ENCODE results near the gene GSTT4.
"Not testable (repeated sequence)": the region's sequence is repeated elsewhere in the genome, so short reads cannot be mapped to it uniquely, and the experiment has no call there.

The GSTT4 gene

DNA sequence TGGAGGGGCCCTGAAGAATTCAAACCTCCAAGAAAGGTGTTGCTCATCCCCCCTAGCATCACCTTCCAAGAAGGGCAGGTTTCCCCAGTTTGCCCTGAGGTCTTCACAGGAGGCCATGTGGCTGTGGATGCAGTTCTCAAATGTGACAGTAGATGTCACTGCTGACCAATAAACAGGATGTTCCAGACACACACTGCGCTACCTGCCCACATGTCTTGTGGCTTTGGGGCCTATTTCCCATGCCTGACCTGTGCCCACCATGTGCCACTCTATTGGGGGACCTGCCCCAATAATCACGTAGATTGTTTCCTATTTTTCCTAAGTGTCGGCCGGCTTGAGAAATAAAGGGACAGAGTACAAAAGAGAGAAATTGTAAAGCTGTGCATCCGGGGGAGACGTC lies 20.8 kb downstream of the GSTT4 start:
- DNase-seq (ENCODE audit: extremely low read depth, low read depth) = no peak
- TF ChIP-seq, protein P1, sequence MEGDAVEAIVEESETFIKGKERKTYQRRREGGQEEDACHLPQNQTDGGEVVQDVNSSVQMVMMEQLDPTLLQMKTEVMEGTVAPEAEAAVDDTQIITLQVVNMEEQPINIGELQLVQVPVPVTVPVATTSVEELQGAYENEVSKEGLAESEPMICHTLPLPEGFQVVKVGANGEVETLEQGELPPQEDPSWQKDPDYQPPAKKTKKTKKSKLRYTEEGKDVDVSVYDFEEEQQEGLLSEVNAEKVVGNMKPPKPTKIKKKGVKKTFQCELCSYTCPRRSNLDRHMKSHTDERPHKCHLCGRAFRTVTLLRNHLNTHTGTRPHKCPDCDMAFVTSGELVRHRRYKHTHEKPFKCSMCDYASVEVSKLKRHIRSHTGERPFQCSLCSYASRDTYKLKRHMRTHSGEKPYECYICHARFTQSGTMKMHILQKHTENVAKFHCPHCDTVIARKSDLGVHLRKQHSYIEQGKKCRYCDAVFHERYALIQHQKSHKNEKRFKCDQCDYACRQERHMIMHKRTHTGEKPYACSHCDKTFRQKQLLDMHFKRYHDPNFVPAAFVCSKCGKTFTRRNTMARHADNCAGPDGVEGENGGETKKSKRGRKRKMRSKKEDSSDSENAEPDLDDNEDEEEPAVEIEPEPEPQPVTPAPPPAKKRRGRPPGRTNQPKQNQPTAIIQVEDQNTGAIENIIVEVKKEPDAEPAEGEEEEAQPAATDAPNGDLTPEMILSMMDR (IDR thresholded peaks at IDR 0.05; ENCODE audit: low read depth, low read length) = peak; percentile 51

DNA sequence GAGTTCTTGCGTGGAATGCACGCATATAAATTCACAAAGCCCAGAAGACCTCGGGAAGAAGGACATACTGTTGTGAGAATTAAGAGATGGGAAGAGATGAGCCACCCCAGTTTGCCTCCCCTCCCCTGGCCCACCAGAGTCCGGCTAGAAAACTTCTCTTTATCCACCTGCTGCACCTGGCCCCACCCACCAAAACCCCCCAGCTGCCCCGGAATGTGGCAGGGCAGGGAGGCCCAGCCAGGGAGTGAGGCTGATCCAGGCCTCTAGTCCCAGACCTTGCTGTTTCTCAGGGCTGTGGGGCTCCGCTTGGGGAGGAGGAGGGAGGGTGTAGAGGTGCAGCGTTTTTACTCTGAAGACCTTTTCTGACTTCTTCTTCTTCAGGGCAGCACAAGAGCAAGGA lies 24.7 kb downstream of the GSTT4 start:
- DNase-seq (ENCODE audit: extremely low read depth, low read depth) = not testable (repeated sequence)

DNA sequence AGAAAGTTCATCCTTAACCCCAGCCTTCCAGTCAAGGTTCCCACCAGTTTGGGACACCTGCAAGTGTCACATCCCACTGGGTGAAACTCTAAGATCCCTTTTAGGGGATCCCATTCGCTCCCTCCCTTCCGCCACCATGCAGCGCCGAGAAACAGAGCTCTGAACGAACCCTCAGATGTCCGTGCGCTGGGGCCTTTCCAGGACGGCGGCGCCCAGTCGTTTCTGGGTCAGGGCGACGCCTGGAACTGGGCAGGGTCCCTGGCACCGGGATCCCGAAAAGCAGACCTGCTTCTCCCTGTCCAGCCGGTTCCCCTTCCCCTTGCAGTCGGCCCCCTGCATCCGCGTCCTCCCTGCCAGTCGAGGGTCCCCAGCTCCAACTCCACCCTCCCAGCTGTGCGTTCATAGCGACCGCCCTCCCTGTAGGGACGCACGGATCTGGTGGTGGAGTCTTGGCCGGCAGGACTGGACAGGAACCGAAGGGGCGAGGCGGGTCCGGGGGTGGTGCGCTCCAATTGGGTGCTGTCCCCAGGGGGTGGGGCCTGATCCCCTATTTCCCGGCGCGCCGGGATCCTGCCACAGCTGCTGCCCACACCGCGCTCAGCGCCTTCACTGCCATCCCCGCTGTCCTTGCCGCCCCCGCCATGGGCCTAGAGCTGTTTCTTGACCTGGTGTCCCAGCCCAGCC lies 25.6 kb downstream of the GSTT4 start, which contains the start of gene GSTT2:
TSS of gene GSTT2 (plus strand) at position 578 of the 684 bp plus-strand sequence.
- DNase-seq (ENCODE audit: extremely low read depth, low read depth) = not testable (repeated sequence)

DNA sequence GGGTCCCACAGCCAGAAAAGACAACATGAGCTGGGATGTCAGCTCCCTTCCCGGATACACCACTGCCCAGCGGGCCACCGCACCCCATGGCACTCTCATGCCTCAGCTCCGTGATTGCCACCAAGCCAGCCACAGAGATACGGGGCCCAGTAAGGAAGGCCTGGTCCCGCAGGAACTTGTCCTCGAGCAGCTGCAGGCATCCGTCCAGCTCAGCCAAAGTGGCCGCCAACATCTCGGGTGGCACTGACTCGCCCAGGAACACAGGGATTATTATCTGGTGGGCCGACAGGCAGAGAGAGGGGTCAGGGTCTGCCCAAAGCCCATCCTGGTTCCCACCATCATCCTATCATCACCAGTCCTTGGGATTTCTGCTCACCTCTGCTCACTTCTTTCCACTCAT lies 27.9 kb downstream of the GSTT4 start:
- DNase-seq (ENCODE audit: extremely low read depth, low read depth) = not testable (repeated sequence)

DNA sequence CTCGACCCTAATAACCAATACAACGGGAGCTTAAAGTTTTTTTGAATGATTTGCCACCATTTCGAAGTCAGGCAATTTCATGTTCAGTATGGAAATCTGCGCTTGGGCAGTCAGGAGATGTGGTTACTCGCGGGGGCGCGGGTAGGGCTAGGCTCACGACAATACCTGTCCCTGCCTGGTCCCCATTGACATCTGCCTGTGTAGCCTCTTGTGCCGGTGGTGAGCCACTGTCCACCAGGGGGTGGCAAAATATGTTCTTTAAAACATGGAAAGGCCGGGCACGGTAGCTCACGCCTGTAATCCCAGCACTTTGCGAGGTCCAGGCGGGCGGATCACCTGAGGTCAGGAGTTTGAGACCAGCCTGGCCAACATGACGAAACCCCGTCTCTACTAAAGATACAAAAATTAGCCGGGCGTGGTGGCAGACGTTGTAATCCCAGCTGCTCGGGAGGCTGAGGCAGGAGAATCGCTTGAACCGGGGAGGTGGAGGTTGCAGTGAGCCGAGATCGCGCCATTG lies 30.4 kb downstream of the GSTT4 start:
- DNase-seq (ENCODE audit: extremely low read depth, low read depth) = not testable (repeated sequence)

DNA sequence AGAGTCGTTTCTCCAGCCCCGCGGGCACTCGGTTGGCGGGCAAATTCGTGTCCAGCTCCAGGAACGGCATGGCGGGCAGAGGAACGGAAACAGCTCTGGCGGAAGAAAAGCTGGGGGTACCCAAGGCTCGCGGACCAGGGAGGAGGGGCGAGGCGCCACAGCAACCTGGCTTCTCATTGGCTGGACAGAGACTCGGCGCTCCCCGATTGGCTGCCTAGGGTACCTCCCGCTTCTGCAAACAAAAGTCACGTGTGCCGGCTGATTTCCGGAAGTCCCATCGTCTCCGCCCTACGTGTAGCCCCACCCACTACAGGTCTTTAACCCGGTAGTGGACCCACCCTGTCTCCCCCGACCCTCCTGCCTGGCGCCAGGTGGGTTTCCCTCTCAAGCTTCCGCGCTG lies 30.9 kb downstream of the GSTT4 start, which contains the start of gene DDT:
TSS of gene DDT (minus strand) at position 97 of the 400 bp plus-strand sequence. CDS start at position 70, 27 bp downstream.
- not testable (repeated sequence) for DNase-seq (ENCODE audit: extremely low read depth, low read depth)

DNA sequence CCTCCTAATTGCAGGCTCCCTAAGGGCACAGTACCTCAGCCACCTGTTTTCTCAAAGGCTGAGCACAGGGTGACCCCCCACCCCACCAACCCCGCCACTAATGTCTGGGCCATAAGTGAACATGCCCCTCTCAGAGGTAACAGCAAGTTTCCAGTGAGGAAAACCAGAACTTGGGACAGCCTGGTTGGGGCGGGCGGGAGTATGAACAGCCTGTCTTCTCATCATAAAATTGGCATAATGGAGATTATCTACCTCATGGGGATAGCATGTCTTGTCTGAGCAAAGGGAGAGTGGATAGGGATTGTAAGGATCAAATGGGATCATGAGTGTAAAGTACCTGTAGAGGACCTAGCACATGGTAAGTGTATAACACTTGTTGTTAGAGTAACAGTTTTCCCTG lies 33.3 kb downstream of the GSTT4 start:
- DNase-seq (ENCODE audit: extremely low read depth, low read depth) = not testable (repeated sequence)

DNA sequence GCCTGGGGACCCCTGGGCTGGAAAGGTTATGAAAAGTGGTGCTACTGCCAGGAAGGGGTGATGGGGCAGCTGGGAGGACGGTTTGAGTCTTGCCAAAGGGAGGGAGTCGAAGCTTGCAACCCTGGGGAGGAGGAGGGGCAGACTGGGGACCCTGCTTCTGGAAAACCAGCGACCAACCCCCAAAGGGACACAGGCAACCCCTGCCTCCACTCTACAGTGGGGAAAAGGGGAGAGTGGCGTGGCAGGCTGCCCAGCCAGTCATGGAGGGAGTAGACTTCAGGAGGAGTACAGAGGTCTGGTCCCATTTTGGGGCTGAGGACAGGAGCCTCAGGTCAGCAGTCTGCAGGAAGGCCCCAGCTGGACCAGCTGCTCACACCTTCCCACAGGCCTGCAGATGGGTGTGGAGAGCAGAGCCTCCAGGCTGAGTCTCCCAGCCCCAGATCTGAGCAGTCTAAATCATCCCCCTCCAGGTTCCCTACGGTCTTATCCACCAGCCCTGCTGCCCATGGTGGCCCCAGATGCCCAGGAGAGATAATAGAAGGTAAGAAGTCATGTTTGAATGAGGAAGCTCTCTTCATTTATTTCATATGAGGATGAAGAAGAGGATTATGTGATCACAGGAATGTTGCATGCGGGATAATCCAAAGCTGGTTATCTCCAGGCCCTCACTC lies 34.3 kb downstream of the GSTT4 start:
- TF ChIP-seq, protein P1 (IDR thresholded peaks at IDR 0.05; ENCODE audit: low read depth, low read length) = no peak
- no peak for DNase-seq (ENCODE audit: extremely low read depth, low read depth)

DNA sequence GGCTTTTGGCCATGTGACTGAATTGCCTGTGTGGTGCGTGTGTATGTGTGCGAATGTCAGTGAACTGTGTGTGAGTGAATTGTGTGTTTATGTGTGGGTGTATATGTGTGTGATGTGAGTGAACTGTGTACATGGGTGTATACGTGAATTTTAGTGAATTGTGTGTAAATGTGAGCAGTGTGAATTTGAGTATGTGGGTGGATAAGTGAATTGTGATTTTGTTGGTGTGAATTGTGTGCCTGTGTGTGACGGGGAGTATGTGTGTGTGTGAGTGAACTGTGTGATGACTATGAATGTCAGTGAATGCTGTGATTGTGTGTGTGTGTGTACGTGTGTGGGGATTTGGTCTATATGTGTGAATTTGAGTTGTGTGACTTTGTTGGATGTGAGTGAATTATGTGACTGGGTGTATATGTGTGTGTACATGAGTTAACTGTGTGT lies 35.0 kb downstream of the GSTT4 start:
- no peak for DNase-seq (ENCODE audit: extremely low read depth, low read depth)
- TF ChIP-seq, protein P1 (IDR thresholded peaks at IDR 0.05; ENCODE audit: low read depth, low read length) = no peak

DNA sequence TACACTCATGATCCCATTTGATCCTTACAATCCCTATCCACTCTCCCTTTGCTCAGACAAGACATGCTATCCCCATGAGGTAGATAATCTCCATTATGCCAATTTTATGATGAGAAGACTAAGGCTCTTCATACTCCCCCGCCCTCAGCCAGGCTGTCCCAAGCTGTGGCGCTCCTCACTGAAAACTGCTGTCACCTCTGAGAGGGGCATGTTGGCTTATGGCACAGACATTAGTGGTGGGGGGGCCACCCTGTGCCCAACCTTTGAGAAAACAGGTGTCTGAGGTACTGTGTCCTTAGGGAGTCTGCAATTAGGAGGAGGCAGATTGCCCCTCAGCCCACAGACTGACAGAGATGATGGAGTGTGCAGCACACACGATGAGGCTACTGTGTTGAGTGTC lies 36.2 kb downstream of the GSTT4 start:
- TF ChIP-seq, protein P1 (IDR thresholded peaks at IDR 0.05; ENCODE audit: low read depth, low read length) = no peak
- DNase-seq (ENCODE audit: extremely low read depth, low read depth) = no peak

DNA sequence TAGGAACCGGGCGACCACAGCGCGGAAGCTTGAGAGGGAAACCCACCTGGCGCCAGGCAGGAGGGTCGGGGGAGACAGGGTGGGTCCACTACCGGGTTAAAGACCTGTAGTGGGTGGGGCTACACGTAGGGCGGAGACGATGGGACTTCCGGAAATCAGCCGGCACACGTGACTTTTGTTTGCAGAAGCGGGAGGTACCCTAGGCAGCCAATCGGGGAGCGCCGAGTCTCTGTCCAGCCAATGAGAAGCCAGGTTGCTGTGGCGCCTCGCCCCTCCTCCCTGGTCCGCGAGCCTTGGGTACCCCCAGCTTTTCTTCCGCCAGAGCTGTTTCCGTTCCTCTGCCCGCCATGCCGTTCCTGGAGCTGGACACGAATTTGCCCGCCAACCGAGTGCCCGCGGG lies 38.7 kb downstream of the GSTT4 start, which contains the start of gene DDTL:
TSS of gene DDTL (plus strand) at position 321 of the 400 bp plus-strand sequence. CDS start at position 348, 27 bp downstream.
- DNase-seq (ENCODE audit: extremely low read depth, low read depth) = not testable (repeated sequence)

DNA sequence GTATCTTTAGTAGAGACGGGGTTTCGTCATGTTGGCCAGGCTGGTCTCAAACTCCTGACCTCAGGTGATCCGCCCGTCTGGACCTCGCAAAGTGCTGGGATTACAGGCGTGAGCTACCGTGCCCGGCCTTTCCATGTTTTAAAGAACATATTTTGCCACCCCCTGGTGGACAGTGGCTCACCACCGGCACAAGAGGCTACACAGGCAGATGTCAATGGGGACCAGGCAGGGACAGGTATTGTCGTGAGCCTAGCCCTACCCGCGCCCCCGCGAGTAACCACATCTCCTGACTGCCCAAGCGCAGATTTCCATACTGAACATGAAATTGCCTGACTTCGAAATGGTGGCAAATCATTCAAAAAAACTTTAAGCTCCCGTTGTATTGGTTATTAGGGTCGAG lies 39.2 kb downstream of the GSTT4 start:
- not testable (repeated sequence) for DNase-seq (ENCODE audit: extremely low read depth, low read depth)

DNA sequence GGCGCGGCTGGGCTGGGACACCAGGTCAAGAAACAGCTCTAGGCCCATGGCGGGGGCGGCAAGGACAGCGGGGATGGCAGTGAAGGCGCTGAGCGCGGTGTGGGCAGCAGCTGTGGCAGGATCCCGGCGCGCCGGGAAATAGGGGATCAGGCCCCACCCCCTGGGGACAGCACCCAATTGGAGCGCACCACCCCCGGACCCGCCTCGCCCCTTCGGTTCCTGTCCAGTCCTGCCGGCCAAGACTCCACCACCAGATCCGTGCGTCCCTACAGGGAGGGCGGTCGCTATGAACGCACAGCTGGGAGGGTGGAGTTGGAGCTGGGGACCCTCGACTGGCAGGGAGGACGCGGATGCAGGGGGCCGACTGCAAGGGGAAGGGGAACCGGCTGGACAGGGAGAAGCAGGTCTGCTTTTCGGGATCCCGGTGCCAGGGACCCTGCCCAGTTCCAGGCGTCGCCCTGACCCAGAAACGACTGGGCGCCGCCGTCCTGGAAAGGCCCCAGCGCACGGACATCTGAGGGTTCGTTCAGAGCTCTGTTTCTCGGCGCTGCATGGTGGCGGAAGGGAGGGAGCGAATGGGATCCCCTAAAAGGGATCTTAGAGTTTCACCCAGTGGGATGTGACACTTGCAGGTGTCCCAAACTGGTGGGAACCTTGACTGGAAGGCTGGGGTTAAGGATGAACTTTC lies 44.0 kb downstream of the GSTT4 start, which contains the start of gene GSTT2B:
TSS of gene GSTT2B (minus strand) at position 112 of the 688 bp plus-strand sequence. CDS start at position 48, 64 bp downstream.
- not testable (repeated sequence) for DNase-seq (ENCODE audit: extremely low read depth, low read depth)

Data from AG09319 (cell line).